HG03354 (cell line): ENCODE results near the gene RXRB.
"Not testable (repeated sequence)": the region's sequence is repeated elsewhere in the genome, so short reads cannot be mapped to it uniquely, and the experiment has no call there.

Experiments used
- ATAC-seq: cut with Tn5 transposase; IDR thresholded peaks from one replicate; pipeline ENCODE4 v1.9.1; 2021; ENCODE audit warnings: mild to moderate bottlenecking; ENCODE audit not compliant: unreplicated experiment, poor library complexity, severe bottlenecking

The RXRB gene

DNA sequence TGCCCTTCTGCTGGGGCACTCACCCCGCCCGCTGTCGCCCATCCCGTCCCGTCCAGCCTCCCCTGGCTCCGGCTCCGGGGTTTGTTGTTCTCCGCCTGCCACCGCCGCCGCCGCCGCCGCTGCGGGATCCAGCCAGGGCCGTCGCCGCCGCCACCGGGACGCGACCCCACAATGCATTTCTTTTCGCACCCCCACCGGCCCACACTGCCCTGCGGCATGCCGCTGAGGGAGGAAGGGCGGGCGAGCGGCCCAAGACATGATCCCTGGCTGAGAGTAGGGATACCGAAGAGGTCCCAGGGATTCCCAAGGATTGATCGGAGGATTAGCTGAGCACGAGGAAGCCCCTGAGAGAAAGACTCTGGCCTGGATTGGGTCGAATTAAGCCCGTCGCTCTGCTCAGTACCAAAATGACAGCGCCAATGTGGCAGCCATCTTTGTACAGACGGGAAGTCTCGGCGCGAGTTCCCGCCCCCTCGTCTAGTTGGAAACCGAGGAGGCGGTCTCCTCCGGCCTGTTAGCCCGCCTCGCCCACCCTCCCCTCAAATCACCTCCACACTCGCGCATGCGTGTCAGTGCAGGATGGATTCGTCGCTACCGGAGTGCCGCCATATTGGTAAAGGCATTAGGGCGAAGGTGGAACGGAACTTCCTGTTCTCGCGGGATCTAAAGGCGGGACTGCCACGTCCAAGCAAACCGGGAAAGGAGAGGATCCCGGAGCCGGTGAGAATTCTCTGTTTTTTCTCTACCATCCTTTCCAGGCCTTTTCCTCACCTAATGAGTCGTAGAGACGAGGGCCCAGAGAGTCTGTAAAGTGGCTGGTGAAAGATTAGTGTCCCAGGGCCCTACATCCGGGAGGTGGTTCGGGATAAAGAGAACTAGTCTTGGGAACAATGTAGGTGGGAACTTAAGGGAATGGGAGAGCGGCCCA lies at the start of gene RXRB, which contains the start of gene SLC39A7:
Gene RXRB, minus strand, starts transcription at position 447 of the 928 bp plus-strand sequence. Its CDS starts 189 bp downstream, at position 258.
Gene SLC39A7, plus strand, starts transcription at position 649 of the 928 bp plus-strand sequence. CDS start 379 bp downstream, outside the sequence.
- peak; percentile 69 for ATAC-seq

DNA sequence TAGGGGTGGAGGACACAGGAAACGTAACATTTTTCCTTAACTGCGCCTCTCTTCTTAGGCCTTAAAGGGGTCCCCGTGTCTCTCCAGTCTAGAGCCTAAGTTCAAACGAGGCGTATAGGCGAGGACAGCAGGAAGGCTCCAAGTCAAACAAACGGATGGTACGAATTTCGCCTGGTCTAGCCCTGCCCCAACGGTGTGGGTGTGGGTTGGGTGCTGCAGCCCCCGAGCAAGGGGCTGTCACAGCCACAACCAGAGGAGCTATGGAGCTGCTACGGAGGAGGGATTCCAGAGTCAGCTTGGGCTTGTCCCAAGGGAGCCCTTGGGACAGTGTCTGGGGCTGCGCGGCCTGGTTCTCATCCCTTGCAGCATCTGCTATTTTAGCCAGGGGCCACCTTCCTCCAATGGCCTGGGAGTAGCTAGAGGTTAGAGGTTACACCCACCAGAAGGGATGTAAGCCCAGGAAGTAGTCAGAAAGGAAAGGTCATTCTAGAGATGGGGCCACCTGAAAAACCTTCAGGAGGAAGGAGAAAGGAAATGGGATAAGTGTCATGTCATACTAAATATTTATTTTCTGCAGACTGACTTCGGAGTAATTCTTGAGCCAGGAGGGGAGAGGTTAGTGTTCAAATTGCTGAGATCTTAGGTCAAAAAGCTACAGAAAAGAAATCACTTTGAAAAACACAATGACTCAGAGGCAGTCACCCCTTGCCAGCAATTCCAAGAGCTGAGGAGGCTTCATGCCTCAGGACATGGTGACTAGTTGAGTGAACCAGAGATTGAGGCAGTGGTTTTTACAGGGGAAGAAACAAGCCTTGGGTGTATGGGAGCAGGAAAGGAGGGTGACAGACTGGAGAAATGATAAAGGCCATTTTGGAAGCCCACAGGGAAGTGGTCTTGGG lies 49.5 kb upstream of the RXRB start:
- no peak for ATAC-seq

DNA sequence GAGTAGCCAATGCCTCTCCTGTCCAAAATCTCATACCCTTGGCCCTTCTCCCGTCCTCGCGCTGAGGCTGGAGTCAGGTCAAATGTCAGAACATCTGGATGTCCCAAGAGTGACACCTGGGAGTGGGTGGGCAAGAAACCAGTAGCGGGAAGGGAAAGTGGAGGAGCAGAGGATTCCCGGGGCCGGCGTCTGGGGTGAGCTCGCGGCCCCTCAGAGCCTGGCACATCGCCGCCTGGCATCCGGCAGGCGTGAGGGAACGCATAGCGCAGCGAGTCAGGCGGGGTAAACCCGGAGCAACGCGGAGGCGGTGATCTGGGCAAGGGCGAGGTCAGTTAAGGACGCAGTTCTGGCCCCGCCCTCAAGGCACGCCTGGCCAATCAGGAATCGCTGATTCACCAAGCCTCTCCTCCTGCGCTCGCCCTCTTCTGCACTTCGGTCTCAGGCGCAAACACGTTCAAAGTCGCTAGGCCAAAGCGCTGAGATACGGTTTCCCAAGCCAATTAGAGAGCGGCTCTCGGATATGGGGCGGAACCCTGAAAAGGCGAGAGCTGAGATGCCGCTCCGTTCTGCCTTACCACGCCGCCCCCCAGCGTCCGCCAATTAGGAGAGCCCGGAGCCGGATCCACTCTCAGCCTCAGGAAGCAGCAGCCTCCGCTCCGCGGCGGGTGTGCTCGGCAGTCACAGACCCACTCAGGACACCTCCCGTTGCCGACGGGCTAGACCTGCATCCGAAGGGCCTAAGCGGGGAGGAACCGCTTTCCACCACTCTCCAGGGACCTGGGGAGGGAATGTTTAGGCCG lies 48.7 kb upstream of the RXRB start:
- peak; percentile 90 for ATAC-seq

DNA sequence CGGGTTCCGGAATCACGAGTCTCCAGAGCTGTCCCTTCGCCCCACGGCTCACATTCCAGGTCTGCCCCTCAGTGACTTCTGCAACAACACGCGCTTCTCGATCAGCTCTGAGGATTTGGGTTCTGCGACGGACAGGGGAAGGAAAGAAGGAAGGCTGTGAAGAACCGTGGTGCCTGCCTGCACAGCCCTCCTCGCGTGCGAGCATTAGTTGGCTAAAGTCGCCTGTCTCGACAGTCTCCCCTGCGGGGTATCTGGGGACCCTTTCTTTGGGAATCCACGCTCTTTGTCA lies 48.1 kb upstream of the RXRB start:
- no peak for ATAC-seq

DNA sequence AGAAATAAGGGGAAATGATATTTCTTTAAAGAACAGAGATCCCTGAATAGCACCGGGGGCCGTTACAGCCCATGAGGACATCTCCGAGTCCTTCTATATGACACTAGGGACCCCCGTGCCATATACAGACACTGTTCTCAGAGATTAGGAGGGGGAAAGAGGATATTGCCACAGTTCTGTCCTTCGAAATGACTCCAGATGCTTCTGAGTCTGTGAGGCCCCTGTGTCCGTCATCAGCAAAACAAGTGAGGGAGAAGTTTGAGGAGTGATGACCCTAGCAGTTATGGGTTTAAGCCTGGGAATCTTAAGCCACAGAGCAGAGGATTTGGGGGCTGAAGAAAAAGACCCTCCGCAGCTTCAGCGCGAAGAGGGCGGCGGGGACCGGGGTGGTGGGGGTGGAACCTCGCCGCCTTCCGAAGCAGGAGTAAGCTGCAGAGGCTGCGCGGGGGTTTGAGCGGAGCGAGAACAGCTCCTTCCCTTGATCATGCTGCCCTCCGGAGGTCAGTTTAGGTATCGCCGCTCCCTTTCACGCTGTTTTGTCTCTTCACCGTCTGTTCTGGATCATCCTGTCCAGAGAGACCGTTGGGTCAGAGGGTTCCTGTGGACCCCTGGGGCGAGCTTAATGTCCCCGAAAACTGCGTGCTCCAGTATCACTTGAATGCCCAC lies 47.6 kb upstream of the RXRB start:
- ATAC-seq: peak; percentile 50

DNA sequence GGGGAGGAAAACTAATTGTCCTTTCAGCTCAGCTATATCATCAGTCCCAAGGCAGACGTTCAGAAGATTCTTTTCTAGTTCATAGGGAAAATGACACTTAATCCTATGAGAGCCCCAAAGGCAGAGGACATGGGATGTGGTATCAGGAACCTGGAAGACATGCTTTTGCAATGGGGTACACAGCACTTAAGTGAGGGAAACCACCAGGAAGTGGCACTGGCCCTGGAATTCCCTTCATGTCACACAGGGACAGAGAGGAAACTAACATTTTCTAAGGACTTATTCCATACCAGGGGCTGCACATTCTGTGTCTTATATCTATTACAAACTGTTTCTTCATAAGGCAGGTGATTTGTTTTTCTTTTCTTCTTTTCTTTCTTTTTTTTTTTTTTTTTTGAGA lies 43.0 kb upstream of the RXRB start:
- no peak for ATAC-seq

DNA sequence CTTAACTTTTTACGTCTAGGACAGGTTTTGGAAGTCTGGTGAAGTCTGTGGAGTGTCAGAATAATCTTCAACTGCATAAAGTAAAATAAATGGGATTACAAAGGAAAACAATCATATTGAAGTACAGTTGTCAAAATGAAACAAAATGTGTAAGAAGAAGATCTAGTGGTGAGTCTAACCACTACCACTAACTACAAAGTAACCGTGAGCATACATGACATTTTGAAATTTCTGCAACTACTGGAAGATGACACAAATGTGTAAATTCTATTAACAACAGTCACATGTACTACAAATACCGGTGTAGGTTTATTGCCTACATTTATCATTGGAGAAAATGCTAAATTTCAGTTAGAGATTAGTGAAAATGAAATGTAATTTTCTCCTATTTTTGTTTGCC lies 41.5 kb upstream of the RXRB start:
- ATAC-seq: no peak

DNA sequence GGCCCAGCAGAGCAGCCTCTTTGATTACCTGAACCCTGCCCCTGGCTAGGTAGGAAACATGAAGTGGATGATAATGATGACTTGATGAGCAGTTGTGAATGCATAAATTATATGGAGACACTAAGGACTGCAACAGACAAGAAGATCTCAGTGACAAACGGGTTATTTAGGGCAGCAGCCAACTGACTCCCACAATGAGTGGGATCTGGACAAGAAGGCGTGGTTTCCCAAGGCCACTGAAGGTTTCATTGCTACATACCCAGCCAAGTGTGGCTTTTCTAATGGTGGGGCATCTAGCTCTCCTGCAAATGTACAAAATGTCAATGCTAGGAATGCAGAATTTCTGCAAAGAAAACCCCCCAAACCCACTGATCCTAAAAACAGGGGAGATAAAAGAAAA lies 37.3 kb upstream of the RXRB start:
- no peak for ATAC-seq

DNA sequence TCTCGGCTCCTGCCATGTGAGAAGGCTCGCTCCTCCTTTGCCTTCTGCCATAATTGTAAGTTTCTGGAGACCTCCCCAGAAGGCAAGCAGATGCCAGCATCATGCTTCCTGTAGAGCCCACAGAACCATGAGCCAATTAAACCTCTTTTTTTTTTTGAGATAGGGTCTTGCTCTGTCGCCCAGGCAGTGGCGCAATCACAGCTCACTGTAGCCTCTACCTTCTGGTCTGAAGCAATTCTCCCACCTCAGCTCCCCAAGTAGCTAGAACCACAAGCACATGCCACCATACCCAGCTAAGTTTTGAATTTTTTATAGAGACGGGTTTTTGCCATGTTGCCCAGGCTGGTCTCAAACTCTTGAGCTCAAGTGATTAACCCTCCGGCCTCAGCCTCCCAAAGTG lies 36.4 kb upstream of the RXRB start:
- no peak for ATAC-seq

DNA sequence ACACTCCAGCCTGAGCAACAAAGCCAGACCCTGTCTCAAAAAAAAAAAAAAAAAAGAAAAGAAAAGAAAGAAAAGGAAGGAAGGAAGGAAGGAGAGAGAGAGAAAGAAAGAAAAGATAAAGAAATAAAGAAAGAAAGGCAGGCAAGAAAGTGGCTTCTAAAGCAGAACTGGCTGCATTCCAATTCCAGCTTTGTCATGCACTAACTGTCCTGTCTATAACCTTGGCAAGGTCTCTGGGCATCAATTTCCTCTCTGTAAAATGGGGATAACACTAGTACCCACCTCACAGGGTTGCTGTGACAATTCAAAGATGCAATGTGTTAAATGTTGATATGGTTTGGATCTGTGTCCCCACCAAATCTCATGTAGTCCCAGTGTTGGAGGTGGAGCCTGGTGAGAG lies 35.9 kb upstream of the RXRB start:
- no peak for ATAC-seq

DNA sequence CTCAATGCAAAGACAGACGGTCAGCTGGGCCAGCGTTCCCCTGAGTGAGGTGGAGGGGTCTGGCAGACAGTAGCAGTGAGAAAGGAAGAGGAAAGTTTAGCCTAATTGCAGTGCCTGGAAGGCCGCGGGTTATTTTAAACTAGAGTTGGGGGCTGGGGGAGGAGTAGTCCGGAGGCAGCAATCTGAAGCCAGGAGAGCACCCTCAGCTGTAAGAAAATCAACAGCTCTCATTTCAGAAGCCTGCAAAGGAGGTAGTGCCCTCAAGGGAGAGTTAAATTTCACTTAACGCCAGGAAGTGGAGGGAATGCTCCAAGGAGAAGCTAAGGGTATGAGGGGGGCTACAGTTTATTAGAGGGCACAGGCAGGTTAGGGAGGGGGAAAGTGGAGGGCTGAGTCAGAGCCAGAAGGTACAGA lies 34.8 kb upstream of the RXRB start:
- no peak for ATAC-seq

DNA sequence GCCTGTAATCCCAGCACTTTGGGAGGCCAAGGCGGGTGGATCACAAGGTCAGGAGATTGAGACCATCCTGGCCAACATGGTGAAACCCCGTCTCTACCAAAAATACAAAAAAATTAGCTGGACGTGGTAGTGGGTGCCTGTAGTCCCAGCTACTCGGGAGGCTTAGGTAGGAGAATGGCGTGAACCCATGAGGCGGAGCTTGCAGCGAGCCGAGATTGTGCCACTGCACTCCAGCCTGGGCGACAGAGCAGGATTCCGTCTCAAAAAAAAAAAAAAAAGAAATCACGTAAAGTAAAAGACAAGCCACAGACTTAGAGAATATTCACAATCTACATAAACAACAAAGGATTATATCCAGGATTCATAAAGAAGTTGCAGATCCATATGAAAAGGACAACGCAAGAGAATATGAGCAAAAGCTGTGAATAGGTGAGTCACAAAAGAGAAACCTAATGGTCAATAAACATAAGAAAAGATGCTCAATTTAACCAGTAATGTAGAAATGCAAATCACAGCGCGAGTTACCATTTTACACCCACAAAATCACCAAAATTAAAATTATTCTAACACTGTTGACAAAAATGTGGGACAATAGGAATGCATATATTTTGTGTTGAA lies 26.1 kb upstream of the RXRB start:
- not testable (repeated sequence) for ATAC-seq

DNA sequence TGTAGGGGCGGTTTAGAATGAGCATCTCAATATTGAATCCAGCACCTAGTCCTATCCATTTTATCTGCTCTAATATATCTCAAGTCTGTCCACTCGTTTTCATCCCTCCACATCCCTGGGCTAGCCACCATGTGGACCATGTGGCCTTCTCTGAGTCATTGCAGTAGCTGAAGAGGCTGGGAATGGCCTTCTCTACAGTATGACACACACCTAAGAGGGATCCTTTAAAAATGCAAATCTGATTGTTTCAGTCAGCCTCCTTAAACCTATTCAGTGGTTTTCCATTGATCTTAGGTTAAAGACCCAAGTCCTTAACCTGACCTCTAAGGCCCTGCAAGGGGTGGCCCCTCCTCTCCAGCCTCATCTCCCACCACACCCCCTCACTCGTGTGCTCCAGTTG lies 17.2 kb upstream of the RXRB start:
- no peak for ATAC-seq

DNA sequence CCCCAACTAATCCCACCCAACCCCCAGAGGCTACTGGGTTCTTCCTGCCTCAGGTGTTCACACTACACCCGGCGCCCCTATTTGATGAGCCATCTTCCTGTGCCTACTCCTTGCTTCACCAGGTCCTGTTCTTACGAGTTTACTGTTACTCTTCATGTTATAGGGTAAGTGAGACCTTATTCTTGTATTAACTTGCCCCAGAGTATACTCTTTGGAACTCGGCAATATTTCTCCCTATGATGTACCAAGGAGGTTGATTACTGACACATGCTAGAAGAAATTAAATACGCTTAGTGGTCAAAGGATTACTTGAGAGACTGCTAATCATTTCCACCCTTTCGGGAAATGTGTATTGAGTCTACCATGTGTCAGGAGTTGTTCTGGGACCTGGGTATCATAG lies 16.8 kb upstream of the RXRB start:
- ATAC-seq: no peak

DNA sequence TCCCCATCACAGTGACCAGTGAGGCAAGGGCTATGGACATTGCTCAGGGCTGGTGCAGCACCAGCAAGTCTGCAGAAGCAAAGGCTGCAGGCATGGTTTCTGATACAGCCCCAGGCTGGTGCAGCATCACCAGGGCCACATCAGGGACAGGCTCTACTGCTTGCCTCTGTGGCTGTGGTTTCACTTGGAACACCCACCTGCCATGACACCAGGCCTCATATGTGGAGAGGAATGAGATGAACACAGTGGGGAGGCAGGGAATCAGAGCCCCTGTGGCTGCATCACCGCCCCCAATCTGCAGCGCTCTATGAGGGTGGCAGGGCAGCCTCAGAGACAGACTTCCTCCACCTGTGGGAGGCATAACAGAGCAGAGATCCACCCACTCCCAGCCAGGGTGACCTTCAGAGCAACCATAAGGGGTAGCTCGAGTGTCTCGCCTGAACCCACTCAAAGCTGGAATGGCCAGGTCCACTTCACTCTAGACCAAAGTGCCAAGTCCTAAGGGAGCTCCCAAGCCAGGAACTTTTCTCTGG lies 15.7 kb upstream of the RXRB start:
- no peak for ATAC-seq

DNA sequence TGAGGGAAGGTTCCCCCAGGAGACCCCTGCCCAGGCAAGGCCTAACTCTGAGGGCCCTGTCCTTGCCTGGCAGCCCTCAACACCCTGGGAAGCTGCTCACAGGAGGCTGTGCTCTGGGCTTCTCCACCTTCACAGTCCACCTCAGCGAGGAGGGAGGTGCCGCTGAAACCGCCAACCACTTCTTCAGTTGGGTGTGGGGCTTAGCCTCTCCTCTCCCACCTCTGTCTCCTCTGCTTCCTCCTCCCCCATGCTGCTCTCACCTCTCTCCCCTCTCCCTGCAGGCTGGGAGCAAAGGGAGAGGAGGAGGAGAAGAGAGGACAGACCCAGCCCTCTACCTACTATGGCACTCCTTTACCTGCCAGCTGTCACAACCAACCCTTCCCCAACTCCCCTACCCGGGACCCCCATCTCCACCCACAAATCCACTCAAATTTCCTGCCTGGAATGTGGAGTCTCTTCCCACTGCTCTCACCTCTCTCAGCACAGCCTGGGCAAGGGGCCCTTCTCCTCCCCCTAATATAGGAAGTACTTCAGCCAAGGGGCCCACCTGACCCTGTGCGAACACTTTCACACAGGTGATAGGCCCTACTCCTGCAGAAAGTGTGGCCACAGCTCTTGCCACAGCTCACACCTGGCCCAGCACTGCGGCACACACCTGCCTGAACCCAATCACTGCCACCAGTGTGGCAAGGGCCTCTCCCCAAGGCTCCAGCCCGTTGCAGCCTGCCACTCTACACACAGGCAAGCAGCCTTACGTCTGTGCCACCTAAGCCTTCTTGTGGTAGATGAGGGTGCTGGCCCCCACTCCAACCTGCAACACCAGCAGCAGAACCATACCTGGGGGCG lies 15.0 kb upstream of the RXRB start:
- ATAC-seq: no peak

DNA sequence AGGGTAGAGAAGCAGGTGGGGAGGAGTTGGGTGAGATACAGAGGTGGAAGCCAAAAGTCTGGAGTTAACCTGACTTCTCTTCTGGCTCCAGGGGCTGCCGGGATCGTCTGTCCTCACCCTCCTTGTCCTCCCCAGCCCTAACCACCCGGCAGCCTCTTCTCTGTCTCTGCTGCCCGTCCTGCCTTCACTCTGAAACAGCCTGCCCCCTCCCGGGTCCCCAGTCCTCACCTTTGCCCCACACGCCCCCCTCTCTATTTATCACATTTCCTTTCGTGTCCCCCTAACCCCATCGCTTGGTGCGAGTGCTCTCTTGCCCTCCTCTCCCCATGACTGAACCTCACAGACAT lies 13.5 kb upstream of the RXRB start:
- no peak for ATAC-seq
